ENCODE data around the gene FBXL20.

The FBXL20 gene

DNA sequence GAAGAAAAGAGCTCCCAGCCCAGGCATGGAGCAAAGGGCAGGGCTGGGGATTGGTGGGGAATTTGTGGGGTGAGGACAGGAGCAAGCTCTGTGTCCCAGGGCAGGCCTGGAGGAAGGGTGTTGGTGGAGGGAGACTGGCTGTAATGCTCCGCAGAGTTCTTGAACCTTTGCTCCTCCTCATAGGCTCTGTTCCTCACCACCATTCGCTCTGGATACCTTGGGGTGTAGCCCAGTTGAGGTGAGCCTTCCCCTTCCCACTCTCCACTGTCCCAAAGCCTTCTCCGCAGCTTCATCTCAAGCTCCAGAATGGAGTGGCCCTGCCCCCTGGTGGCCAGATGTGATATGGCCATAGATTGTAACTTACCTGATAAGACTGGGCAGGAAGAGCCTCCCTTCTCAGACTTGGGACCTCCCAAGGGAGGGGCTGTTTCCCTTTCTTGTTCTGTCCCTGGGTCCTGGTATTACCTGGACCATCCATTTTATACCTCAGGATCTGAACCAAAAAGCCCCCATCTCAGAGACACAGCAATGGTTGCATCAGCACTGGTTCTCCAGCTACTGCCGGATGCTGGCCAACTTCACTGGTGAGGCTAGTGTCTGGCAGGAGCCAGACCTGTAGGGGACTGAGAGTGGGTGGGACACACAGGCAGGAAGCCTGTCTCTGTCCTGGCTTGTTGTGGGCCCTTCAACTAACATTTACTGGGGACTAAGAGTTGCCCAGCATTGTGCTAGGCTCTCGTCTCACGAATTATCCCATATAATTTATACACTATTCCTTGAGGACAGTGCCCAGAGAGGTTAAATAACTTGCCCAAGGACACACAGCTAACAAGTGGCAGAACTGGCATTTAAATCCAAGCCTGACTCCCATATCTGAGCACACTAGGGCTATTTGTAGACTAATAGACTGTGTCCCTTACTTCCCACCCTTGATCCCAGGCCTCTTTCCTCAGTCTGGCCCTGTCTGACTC, 156.5 kb downstream of the FBXL20 start:
- DNase-seq: no peak

DNA sequence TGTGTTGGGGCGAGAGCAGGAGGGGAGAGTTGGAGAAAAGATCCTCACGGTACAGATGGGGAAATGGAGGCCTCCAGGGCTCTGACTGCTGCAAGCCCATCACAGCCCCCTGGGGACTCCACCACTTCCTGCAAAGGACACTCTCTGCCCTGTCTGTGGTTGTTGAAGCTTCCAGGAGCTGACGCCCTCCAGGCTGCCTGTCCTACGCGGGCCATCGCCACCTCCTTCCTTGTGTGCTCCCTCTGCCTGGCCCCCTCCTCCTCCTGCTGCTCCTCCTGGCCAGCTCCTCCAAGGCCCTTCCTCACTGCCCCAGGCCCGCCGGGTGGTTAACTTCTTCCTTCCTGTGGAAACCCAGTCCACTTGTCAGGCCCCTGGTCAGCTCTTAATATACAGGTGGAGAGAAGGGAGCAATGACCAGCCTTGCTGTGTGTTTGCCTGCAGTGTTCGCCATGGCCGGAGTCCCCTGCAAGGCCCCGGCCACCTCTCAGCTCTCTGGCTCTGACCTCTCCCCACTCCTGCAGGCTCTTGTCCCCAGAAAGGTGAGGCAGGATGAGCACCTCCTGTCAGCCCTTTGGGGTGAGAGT, 157.3 kb downstream of the FBXL20 start:
- DNase-seq: no peak

DNA sequence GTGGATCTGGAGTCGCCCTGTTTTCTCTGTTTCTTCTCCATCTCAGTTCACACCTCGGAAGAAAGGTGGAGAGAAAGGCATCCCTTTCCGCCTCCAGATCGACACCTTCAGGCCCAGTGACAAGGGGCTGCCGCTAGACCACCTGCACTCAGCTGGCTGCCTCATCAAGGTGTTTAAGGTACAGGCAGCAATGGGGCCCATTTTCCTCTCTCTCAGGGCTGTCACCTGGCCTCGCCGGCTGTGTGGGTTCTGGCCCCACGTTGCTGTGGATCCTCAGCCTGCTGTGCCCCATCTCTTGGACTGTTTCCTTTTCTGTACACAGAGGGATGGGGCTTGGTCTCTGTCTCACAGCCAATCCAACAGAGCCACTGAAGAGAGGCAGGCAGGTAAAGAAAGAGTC, 158.3 kb downstream of the FBXL20 start:
- DNase-seq: no peak

DNA sequence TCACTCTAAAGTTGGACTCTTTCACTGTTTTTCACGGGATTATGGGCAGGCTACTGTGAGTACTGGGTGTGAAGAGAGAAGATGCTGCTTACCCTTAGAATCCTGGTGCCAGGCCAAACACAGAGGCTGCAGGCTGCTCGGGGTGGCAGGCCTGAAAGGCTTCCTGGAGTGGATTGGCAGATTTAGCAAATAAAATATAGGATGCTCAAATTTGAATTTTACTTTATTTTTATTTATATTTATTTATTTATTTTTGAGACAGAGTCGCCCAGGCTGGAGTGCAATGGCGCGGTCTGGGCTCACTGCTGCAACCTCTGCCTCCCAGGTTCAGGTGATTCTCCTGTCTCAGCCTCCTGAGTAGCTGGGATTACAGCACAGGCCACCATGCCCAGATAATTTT, 160.8 kb downstream of the FBXL20 start:
- DNase-seq: no peak

DNA sequence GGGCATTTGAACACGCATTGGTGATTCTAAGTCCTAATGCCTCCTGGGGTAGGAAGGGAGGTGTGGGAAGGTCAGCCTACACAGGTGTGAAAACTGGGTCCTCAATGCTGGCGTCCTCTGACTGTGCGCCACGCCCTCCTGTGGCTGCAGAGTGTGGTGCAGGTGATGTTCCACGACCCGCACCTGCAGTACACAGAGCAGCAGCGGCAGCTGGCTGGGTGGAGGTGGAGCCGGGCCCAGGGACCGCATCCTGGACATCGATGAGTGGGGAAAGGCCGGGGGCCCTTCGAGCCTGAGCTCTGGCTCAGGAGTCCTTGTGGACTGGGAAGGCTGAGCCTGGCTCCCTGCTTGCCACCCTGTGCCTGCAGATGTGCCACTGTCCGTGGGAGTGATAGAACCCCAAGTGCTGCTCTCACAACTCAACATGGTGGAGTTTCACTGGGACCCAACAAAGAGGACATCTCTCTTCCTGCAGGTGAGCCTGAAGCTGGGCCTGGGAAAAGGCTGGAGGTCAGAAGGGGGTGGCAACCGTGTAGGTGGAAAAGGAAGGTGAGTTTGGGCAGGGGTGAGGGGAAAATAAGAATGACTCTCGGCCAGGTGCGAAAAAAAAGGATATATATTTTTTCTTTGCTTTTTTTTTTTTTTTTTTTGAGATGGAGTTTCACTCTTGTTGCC, 161.6 kb downstream of the FBXL20 start:
- DNase-seq: no peak

DNA sequence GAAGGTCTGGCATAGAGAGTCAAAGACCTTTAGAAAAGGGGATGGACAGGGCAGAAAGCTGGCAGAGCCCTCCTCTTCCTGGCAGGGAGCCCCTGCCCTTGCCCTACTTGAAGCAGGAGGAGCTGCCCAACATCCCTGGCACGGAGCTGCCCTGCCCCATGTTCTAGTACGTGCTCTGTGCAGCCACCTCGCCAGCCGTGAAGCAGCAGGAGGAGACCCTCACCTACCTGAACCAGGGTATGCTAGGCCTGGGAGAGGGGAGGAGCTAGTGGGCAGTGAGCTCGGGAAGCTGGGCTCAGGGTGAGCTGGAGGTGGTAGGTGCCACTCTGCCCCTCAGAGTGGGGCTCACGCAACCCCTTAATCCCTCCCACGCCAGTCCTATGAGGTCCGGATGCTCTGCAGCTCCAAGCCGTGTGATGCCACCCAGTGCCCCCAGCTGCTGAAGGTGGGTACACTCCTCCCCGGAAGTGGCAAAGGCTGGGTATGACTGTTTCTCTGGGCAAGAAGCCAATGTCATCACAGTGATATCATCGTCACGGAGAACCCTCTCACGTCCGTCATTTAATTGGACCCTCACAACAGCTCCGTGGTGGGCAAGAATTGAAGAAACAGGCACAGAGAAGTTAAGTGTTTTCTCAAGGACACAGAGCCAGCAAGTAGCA, 163.0 kb downstream of the FBXL20 start:
- DNase-seq: no peak

DNA sequence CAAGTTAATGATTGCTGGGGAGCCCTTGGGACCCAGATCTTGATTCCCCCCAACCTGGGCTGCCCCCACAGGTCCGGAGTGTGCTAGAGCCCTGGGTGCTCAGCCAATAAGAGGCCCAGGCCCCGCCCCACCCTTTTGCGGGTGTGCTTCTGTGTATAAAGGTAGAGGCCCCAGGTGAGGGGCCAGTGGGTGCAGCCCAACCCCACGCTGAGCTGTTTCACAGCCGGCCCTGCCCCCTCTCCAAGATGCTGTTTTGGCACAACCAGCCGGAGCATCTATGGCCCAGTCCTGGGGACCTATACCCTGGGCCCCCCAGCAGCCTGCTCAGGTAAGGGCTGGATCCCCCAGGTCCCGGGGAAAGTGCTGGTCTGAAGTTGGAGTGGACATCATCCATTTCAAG, 163.8 kb downstream of the FBXL20 start:
- no peak for DNase-seq

DNA sequence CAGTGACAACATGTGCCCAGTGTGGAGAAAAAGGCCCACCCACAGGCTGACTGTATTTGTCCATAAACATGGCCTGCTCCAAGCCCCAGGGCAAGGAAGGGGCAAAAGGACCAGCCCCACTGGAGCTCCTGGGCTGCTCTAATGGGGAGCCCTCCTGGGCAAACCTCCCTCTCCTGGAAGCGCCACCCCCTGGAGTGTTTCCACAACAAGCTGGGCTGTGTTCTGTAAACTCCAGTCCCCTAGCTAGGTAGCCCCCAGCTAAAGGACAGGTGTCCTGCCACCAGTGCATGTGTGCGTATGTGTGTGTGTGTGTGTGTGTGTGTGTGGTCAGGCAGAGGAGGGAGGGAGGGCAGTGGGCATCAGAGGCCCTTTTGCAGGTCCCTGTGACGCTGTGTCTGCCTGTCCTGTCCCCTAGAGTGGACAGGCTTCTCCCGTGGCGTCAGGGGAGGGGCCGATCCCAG, 164.4 kb downstream of the FBXL20 start:
- no peak for DNase-seq

DNA sequence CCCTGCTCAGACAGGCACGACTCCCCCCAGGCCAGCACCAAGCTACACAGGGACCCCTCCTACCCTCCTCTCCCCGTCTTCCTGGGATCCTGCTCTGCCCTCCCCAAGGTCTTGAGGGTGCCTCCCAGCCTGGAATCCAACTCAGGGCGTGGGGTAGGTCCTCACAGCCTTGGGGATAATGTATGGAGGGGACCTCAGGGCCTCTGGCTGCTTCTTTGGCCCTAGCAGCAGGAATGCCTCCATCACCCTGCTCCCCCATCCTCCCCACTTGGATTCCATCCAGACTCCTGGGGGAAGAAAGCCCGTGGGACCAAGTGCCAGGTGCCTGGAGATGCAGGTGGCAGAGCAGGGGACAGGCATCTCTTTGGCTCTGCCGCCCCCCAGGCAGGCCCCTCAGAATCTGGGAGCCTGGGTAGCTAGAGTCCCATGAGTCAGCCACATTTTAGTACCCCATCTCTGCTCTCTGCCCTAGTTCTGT, 164.9 kb downstream of the FBXL20 start:
- DNase-seq: no peak

DNA sequence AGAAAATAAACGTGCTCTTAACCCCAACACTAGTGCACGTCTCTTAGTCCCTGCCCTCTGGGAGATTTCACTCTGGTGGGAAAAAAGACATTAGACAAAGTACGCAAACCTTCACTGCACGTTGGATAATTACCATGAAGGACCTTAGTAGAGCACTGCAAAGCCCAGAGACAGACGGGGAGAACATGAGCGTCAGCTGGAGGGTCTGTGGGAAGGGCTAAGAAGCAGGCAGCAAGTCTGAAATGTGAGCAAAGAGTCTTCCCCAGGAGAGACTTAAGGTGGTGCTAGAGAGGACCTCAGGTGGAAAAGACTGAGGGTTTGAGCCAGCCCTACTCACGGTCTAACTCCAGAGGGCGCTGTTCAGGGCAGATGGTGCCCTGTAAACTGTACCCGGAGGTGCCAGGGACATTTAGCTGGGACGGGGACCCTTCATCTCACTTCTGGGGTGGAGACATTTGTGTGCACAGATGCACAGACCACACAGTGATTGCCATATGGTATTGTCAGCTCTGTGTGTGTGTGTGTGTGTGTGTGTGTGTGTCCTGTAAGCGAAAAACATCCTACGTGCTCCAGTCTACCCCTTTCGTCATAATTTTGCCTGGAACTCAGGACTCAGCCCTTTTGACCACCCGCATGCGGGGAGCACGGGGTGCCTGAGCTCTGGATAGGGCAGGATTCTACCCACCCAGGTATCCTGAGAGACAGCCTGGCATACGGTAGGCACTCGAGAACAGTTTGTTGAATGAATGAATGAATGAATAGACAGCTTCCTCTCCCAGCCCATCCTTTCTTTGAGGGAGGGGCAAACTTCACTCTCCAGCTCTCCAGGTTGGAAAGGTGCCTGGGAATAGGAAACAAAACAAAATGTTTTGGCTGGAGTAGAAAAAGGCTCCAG, 165.6 kb downstream of the FBXL20 start:
- DNase-seq: no peak

DNA sequence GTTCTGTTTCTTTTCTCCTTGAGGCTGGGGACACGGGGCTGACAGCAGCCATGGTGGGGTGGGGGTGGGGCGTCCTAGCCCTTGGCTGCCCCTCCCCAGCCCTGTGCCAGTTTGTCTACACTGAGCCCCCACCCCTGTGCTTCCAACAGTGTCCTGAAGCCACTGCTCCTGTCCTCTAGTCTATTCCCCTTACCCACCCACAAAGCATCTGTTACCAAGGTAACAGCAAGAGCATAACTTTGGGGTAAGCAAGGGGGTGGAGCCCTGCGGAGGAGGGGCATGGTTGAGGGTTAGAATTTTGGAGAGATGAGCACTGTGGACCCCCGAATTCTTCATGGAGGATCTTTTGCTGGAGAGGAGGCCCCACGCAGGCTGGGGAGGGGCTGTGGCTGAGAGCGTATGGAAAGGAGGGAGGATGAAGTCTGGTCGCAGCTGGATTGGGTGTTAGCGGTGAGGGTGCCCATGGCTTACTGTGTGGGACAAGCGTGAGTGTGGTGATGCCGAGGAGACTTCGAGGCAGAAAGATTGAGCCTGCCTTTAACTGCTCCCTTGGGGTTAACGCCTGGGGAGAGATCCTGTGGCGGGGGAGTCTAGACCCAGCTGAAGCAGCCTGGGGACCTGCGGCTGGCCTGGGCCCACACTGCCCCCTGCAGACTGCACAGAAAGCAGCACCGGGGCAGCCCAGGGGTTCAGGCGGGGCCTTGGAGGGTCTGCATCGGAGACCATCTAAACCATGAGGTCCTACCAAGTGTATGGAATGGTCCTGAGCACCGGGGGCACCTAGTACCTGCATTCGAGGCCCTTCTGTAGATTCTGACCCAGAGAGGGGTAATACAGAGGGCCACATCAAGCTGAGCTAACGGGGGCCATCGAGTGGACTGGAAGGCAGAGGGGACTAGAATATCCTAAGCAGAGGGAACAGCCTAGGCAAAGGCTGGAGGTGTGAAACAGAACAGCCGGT, 169.6 kb downstream of the FBXL20 start:
- DNase-seq: no peak

DNA sequence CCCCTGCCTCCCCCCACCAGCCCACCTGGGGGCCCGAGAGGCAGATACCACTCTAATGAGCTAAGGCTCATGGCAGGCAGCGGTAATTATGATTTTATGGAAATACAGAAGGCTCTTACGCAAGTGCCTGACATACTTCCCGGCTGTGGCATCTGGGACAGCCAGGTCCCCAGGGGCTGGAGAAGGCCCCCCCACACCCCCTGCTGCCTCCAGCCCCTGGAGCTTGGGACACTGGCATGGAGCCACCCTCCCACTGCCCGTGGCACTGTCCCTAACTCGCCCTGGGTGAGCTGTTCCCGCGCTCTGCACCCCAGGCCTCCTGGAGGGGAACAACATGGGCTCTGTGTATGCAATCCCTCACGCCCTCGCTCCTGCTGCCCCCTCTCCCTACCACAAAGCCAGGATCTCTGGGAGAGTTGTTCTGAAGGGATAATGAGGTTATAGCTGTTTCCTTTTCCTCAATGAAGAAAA, 170.3 kb downstream of the FBXL20 start:
- no peak for DNase-seq

DNA sequence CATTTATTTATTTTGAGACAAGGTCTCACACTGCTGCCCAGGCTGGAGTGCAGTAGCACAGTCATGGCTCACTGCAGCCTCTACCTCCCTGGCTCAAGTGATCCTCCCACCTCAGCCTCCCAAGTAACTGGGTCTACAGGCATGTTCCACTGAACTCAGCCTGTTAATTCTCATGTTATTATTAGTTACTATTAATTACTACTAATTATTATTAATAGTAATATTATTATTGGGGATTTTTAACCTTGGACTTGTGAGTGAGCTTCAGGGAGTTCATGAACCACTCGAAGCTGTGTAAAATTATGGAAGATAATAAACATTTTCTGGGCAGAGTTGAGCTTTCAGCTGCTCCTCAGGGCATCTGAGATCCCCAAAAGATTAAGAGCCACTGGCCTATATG, 171.1 kb downstream of the FBXL20 start:
- DNase-seq: no peak

DNA sequence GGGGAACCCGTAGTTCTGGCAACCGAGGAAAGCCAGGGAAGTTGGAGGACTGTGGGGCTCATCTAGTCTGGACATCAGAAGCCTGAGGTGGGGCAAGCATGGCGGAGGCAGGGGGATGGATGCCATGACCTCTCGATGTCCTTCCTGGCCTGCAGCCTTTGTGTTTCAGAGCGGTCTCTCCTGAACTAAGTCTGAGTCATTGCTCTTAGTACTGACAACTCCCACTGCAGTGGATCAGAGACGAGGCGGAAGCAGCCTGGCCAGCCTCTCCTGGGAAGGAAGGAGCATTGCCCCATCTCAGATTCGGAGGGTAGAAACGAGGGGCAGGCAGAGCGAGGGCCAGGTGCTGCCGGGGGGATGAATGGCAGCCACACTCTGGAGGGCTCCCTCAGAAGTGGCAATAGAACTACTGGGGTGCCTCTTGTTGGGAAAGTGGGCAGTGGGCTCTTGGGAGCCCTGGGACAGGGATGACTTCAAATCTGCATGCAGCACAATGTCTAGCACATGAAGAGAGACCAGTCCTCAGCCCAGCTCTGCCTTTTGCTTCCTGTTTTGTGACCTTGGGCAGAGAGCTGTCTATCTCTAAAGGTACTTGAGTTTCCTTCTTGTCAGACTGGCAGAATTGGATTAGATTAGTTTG, 172.0 kb downstream of the FBXL20 start:
- DNase-seq: no peak

DNA sequence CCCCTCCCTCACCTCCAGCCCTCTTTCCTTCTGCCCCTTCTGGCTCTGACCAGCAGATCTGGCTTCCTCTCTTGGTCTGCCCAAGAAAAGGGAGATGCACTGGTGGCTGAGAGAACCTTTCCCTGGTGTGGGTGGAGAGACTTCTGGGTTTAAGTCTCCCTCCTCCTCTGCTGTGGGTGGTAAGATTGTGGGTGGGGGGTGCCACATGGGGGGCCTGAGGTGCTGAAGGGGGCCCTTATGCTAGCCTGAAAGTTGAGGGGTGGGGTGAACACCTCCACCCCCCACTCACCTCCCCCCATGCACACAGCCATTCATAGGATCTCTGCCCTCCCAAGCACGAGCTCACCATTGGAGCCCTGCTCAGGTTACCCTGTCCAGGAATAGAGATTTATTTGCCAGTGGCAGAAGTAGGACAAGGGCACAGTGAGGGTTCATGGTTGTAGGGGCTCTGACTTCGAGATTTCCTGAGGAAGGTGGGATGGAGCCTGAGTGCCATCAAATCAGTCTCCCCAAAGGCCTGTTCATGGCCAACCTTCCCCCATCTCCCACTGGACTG, 174.0 kb downstream of the FBXL20 start:
- DNase-seq: no peak

DNA sequence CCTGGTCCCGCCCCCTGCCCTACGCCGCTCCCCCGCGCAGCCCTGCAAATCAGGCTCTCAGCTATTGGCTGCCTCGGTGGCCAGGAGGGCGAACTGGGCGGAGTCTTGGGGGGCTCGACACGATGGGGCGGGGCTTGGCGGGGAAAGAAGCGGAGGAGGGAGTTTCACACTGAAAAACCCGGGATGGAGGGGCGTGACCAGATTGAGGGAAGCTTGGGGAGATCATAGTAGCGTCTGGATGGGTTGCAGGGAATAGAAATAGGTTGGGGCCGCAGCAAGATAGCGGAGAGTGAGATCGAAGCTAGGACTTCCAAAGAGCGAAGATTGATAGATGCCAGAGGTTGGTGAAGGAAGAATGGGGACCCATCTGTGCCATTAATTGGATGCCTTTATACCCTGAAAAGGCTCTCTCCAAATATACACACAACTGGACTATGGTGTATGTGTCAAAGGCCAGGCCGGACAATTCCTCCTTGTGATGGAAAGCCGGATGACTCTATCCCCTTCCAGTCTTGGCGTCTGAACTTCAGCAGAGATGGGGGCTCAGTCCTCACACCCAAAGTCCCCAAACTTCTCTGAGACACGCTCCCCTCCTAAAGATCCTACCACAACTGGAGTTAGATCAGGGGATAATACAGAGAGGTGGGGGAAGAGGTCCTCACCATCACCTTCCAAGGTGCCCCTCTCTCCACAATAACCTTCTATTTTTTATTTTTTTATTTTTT, 175.3 kb downstream of the FBXL20 start:
- no peak for DNase-seq

DNA sequence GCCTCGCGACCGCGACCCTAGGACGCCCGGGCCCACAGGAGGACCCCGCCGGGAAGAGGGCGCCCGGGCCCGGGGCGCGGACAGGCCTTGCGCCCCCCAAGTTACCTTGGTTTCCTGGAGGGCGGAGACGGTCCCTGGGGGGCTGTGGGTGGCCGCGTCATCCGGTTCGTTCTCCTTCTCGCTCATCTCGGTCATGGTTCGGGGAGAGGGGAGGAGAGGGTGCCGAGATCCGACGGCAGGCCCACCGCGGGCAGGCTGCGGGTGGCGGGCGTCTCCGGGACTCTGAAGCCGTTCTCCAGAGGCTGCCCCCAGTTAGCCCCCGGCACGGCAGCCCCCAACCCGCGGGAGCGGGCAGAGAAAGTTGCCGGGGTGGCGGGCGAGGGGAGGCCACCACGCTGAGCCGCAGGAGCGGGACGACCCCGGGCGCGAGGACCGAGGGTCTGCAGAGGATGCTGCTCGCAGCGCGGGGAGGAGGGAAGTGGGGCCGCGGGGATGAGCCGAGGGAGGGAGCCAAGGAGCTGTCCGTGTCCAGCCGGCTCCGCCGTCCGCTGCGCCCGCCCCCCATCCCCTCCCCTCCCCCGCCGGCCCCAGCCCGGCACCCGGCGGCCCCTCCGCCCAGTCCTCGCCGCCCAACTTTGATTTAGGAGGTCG, 176.0 kb downstream of the FBXL20 start, which contains the start of gene STAC2:
TSS of gene STAC2 (minus strand) at position 638 of the 651 bp plus-strand sequence. CDS start at position 195, 443 bp downstream.
- DNase-seq: no peak

DNA sequence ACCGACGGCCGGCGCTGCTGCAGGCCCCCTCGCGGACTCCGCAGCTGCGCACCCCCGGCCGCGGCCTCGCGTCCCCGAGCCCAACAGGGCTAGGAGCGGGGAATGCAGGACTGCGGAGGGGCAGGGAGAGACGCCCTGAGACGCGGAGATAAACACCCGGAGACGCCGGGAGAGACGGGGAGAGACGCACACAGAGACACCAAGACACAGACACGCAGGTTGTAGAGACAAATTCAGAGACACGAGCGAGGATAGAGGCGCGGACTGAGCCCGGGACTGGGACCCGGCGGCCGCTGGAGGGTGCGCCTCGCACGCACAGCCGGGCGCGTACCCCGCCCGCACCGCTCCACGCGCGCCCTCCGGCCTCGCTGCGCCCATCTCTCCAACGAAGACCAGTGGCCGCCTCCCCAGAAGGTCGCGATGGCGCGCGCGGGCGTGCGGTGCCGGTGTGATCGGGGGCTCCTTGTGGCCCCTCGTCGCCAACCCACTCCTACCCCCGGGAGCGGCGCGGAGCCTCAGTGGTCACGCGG, 176.6 kb downstream of the FBXL20 start:
- DNase-seq: no peak
